GM12874 (cell line): ENCODE results near the gene NOTCH2.

Experiments
- TF ChIP-seq, protein P1 (sequence below): IDR thresholded peaks from 2 replicates; pipeline ENCODE4 v1.5.1; 2011; ENCODE audit warnings: low read depth, mild to moderate bottlenecking, control low read depth, low read length, moderate library complexity; ENCODE audit not compliant: insufficient read depth

NOTCH2 gene

DNA sequence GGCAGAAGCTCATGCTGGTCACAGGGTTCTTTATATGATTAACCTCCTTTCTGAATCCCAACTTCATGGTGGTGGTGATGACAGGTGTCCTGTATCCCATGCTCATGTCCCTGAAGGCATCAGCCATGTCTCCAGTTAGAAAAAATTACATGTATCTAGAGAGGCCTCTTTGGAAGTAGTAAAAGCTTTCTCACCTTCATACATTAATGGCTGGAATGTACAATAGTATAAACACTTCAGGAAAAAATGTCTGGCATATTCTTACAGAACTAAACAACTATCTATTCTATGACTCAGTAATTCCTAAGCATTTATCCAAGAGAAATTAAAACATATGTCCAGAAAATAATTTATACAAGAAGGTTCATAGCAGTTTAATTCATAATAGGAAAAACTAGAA is 207.2 kb downstream of the NOTCH2 start:
- TF ChIP-seq, protein P1, sequence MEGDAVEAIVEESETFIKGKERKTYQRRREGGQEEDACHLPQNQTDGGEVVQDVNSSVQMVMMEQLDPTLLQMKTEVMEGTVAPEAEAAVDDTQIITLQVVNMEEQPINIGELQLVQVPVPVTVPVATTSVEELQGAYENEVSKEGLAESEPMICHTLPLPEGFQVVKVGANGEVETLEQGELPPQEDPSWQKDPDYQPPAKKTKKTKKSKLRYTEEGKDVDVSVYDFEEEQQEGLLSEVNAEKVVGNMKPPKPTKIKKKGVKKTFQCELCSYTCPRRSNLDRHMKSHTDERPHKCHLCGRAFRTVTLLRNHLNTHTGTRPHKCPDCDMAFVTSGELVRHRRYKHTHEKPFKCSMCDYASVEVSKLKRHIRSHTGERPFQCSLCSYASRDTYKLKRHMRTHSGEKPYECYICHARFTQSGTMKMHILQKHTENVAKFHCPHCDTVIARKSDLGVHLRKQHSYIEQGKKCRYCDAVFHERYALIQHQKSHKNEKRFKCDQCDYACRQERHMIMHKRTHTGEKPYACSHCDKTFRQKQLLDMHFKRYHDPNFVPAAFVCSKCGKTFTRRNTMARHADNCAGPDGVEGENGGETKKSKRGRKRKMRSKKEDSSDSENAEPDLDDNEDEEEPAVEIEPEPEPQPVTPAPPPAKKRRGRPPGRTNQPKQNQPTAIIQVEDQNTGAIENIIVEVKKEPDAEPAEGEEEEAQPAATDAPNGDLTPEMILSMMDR, result no peak
